ENCODE measurements around the gene MYG1. TPM values are rescaled to one million over a fixed set of nuclear protein-coding genes. Genes with fewer than 3 reads are reported as not detected.

The MYG1 gene
- total and polyA plus RNA-seq, 2 of the 13 experiments (the other 11 are each of a cell fraction or from before 2014, with no cell fraction given), result 38.6 to 58.0 TPM

- TF ChIP-seq ZNF446 (CRISPR knock-in tag; IDR thresholded peaks at IDR 0.05) (no peak), ZFP1 (CRISPR knock-in tag; IDR thresholded peaks at IDR 0.05) (no peak), PRDM4 (CRISPR knock-in tag; IDR thresholded peaks at IDR 0.05; ENCODE audit: borderline replicate concordance) (no peak), PBX3 (CRISPR knock-in tag; IDR thresholded peaks at IDR 0.05; ENCODE audit: borderline replicate concordance) (no peak), HOXA5 (CRISPR knock-in tag; IDR thresholded peaks at IDR 0.05) (peak; percentile 49), NPAS2 (CRISPR knock-in tag; IDR thresholded peaks at IDR 0.05; ENCODE audit: borderline replicate concordance) (no peak), IKZF1 (IDR thresholded peaks at IDR 0.05) (no peak), KDM2A (CRISPR knock-in tag; IDR thresholded peaks at IDR 0.05; ENCODE audit: borderline replicate concordance, low read depth) (peak; percentile 64; the same call in 1 of the 2 replicates), STAG1 (CRISPR knock-in tag; IDR thresholded peaks at IDR 0.05) (peak; percentile 60), PHF8 (CRISPR knock-in tag; IDR thresholded peaks at IDR 0.05) (peak; percentile 96), NFKBIZ (CRISPR knock-in tag; IDR thresholded peaks at IDR 0.05) (no peak), ZBTB44 (CRISPR knock-in tag; IDR thresholded peaks at IDR 0.05) (no peak), PRPF4 (IDR thresholded peaks at IDR 0.05; ENCODE audit: low read depth, low read length, poor library complexity, severe bottlenecking) (no peak), SNAPC2 (CRISPR knock-in tag; IDR thresholded peaks at IDR 0.05) (no peak), ZMYM4 (CRISPR knock-in tag; IDR thresholded peaks at IDR 0.05) (peak; percentile 44; the same call in 1 of the 2 replicates), ZNF879 (CRISPR knock-in tag; IDR thresholded peaks at IDR 0.05) (no peak), HMGXB3 (CRISPR knock-in tag; IDR thresholded peaks at IDR 0.05; ENCODE audit: borderline replicate concordance) (no peak), NR2F6 (IDR thresholded peaks at IDR 0.05) (peak; percentile 52; the same call in 1 of the 2 replicates), NR2F6 (CRISPR knock-in tag; IDR thresholded peaks at IDR 0.05) (0 out of 2 replicates have a peak, but pooled peaks have one; percentile 22)
Measured at GRCh38 chr12:53251477-53252348, 47.8 kb upstream of the MYG1 start (continued).

Data from HepG2 (cell line).